K562 (cell line): Measurements from ENCODE around the gene HOTAIR. TPM values are rescaled to one million over a fixed set of nuclear protein-coding genes. Genes with fewer than 3 reads are reported as not detected.
A peak's percentile ranks its signal among the peaks of the same experiment; 100 is the strongest.

Experiments
- ARID2 ChIP-seq: fragments of 450-650 bp; IDR thresholded peaks from 2 replicates; pipeline ENCODE4 v1.6.1; 2017; ENCODE audit warnings: antibody characterized with exemption, mild to moderate bottlenecking
- DEAF1 ChIP-seq: fragments of 450-650 bp; formaldehyde crosslinking; IDR thresholded peaks from 2 replicates; pipeline ENCODE4 v1.4.0; 2020; ENCODE audit warnings: mild to moderate bottlenecking, moderate library complexity
- GTF2F1 ChIP-seq: IDR thresholded peaks from 2 replicates; pipeline ENCODE4 v1.6.1; 2011; ENCODE audit warnings: low read depth, low read length, improper control_type of control experiment
- HDGF ChIP-seq: fragments of 450-650 bp; IDR thresholded peaks from 2 replicates; pipeline ENCODE4 v1.6.1; 2016
- HNRNPK ChIP-seq: fragments of 200-400 bp; formaldehyde crosslinking; IDR thresholded peaks from one replicate; pipeline ENCODE4 v1.6.1; 2018; ENCODE audit warnings: mild to moderate bottlenecking, low read depth, low read length; ENCODE audit not compliant: poor library complexity, severe bottlenecking
- RBFOX2 ChIP-seq: fragments of 200-400 bp; formaldehyde crosslinking; IDR thresholded peaks from 2 replicates; pipeline ENCODE4 v1.6.1; 2017; ENCODE audit warnings: low read depth, mild to moderate bottlenecking, low read length, moderate library complexity
- THAP12 ChIP-seq: fragments of 250-450 bp; sonication (Bioruptor Pico); IDR thresholded peaks from 2 replicates; pipeline ENCODE4 v1.9.0; 2021; ENCODE audit warnings: mild to moderate bottlenecking, inconsistent platforms
- ZBTB12 ChIP-seq: fragments of 250-450 bp; sonication (Bioruptor Pico); IDR thresholded peaks from 2 replicates; pipeline ENCODE4 v1.4.0; 2020
- ZFPM2 ChIP-seq: fragments of 250-450 bp; sonication (Bioruptor Pico); IDR thresholded peaks from 2 replicates; pipeline ENCODE4 v1.5.1; 2022; ENCODE audit warnings: mild to moderate bottlenecking
- ZNF124 ChIP-seq: sonication (generic); formaldehyde crosslinking; IDR thresholded peaks from 2 replicates; pipeline ENCODE4 v1.8.1; 2022; ENCODE audit warnings: missing genetic modification reagents
- ZNF263 ChIP-seq: sonication (generic); formaldehyde crosslinking; IDR thresholded peaks from 2 replicates; pipeline ENCODE4 v1.8.0; 2022; ENCODE audit warnings: mild to moderate bottlenecking, missing genetic modification reagents, borderline replicate concordance
- ZNF318 ChIP-seq, 2 experiments: fragments of 450-650 bp; IDR thresholded peaks; 2 replicates each; pipeline ENCODE4 v1.6.1; 2016; ENCODE audit warnings: mild to moderate bottlenecking in 2 of 2, borderline replicate concordance in 1 of 2, low read depth in 1 of 2, moderate library complexity in 1 of 2
- ZNF384 ChIP-seq: IDR thresholded peaks from 2 replicates; pipeline ENCODE4 v1.6.1; 2012; ENCODE audit warnings: low read depth, low read length, improper control_type of control experiment
- ZNF444 ChIP-seq: fragments of 250-450 bp; sonication (Bioruptor Pico); IDR thresholded peaks from 2 replicates; pipeline ENCODE4 v1.4.0; 2020; ENCODE audit warnings: mild to moderate bottlenecking, moderate library complexity
- ZNF696 ChIP-seq: fragments of 250-450 bp; sonication (Bioruptor Pico); conservative IDR thresholded peaks from 2 replicates; pipeline ENCODE4 v1.4.0; 2020; ENCODE audit warnings: mild to moderate bottlenecking, moderate library complexity
- polyA plus RNA-seq, 8 experiments: library from polyadenylated mRNA; depleted of rRNA in 4 of 8; stranded (reverse) in 5 of 8; unstranded in 3 of 8; fragments of >200 nt; fragmentation: Nextera tagmentation in 2 of 8; fragmentation: Illumina TruSeq in 1 of 8; extraction: Ambion mirVana in 2 of 8; extraction: Trizol in 1 of 8; gene quantifications; 2 replicates each; pipeline versions ENCODE4 v1.2.1 to v1.2.3, GENCODE V29; 2011 to 2014; ENCODE audit warnings: inconsistent platforms in 1 of 8, missing spikeins in 1 of 8
- total RNA-seq, 7 experiments: library from RNA; depleted of rRNA in 6 of 7; stranded (reverse); fragments of >200 nt in 6 of 7; fragmentation: Illumina TruSeq in 2 of 7; extraction: Trizol in 2 of 7; gene quantifications; 2 replicates each; pipeline versions ENCODE4 v1.2.1 to v1.2.3, GENCODE V29; 2011 to 2021; ENCODE audit warnings: low replicate concordance in 1 of 7

The HOTAIR gene
- total and polyA plus RNA-seq, 9 of the 15 experiments (the other 6 are each of a cell fraction or from before 2014, with no cell fraction given), result 0.04 TPM; not detected in 8

GRCh38 chr12:54017878-54018467 is 43.2 kb upstream of the HOTAIR start (continued):
- TF ChIP-seq ZNF318 (IDR thresholded peaks at IDR 0.05; ENCODE audit: borderline replicate concordance in 1 of 2, low read depth in 1 of 2) (no peak), RBFOX2 (peak; percentile 91), HDGF (no peak), ZNF263 (CRISPR knock-in tag) (0 out of 2 replicates have a peak, but pooled peaks have one; percentile 45), ZNF444 (CRISPR knock-in tag) (no peak), THAP12 (no peak), ZNF384 (no peak), ZNF696 (CRISPR knock-in tag) (no peak), GTF2F1 (no peak), ARID2 (no peak), DEAF1 (no peak), ZBTB12 (CRISPR knock-in tag) (no peak), ZNF124 (CRISPR knock-in tag) (no peak), ZFPM2 (CRISPR knock-in tag) (no peak), HNRNPK (no peak)
